Thyroid gland (tissue), 4 donors: ENCODE results near the gene TMEM267. TPM values are rescaled to one million over a fixed set of nuclear protein-coding genes. Genes with fewer than 3 reads are reported as not detected.
"Not testable (repeated sequence)": the region's sequence is repeated elsewhere in the genome, so short reads cannot be mapped to it uniquely, and the experiment has no call there.

Experiments
- DNase-seq, 2 donors: peaks; one replicate each; pipeline ENCODE4 v3.0.0-alpha.2; 2019
- H3K27ac ChIP-seq, 3 donors: fragments of 200-600 bp; sonication (generic); 1 replicate in 2 of 3; 2 replicates in 1 of 3; pipeline ENCODE4 v1.5.1; 2016 to 2019; ENCODE audit warnings: mild to moderate bottlenecking in 1 of 3, moderate library complexity in 1 of 3
- H3K27me3 ChIP-seq: fragments of 200-600 bp; sonication (generic); one replicate; pipeline ENCODE4 v1.5.1; 2019
- H3K36me3 ChIP-seq, 2 donors: fragments of 200-600 bp; sonication (generic); one replicate each; pipeline ENCODE4 v1.5.1; 2016 to 2019
- H3K4me1 ChIP-seq, 2 donors: fragments of 200-600 bp; sonication (generic); one replicate each; pipeline ENCODE4 v1.5.1; 2017 to 2019
- H3K4me3 ChIP-seq, 3 donors: fragments of 200-600 bp; sonication (generic); replicated peaks in 1 of 3; 1 replicate in 2 of 3; 2 replicates in 1 of 3; pipeline ENCODE4 v1.5.1; 2016; ENCODE audit warnings: mild to moderate bottlenecking in 1 of 3
- H3K9me3 ChIP-seq: fragments of 200-600 bp; sonication (generic); one replicate; pipeline ENCODE4 v1.5.1; 2017
- CTCF ChIP-seq, 6 experiments: fragments of 200-600 bp in 3 of 6; fragments of 450-650 bp in 3 of 6; sonication (generic) in 3 of 6; IDR thresholded peaks; one replicate each; pipeline ENCODE4 v1.5.1; 2016 to 2019; ENCODE audit warnings: antibody characterized with exemption in 6 of 6, mild to moderate bottlenecking in 2 of 6, inconsistent platforms in 1 of 6, moderate library complexity in 1 of 6
- POLR2A ChIP-seq, 2 donors: fragments of 450-650 bp; IDR thresholded peaks; one replicate each; pipeline ENCODE4 v1.6.1; 2017; ENCODE audit warnings: antibody characterized with exemption in 2 of 2, mild to moderate bottlenecking in 2 of 2, moderate library complexity in 1 of 2
- WGBS, 2 donors: methylation state at CpG; one replicate each; pipeline ENCODE4 v1.1.5; 2017; 5-methylcytosine and 5-hydroxymethylcytosine counted together
- intact Hi-C: fragments of 100-400 bp; cut with DNase I; formaldehyde crosslinking; loops from one replicate; pipeline ENCODE4 v1.15.1; 2023
- total RNA-seq, 4 donors: library from RNA; depleted of rRNA; stranded (reverse); fragments of >200 nt; gene quantifications; one replicate each; pipeline ENCODE4 v1.2.3, GENCODE V29; 2016

The TMEM267 gene
- total RNA-seq, 4 donors from 2014 or later = 24.6 to 40.4 (median 29.2) TPM

DNA sequence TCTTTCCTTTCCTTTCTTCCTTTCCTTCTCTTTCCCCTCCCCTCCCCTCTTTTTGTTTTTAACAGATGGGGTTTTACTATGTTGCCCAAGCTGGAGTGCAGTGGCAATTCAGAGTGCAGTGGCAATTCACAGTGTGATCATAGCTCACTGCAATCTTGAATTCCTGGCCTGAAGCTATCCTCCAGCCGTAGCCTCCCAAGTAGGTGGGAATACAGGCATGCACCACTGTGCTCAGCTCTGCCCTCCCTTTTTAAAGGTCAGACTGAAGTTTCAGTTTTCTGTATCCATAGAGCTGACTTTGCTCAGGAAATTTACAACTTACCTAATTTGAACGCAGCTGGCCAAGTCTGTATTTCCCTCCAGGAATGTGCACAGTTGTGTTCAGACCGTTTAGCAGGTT, 72.2 kb downstream of the TMEM267 start:
- intact Hi-C loops = no loop called here
- no peaks in the 10 kb centered on the region for H3K27me3 ChIP-seq
- H3K27ac ChIP-seq = peak overlapping the region; percentile 84 to 93 (median 91)
- H3K36me3 ChIP-seq = no peaks in the 10 kb centered on the region
- DNase-seq = peak; percentile 30 to 46
- no peaks in the 10 kb centered on the region for H3K9me3 ChIP-seq
- WGBS, 2 donors = 61% methylated on average over 3 of the region's 3 CpGs
- H3K4me1 ChIP-seq = peaks cover 49 to 52% of the 10 kb centered on the region in 2 donors
- no peak overlapping the region for H3K4me3 ChIP-seq
- TF ChIP-seq CTCF (IDR thresholded peaks at IDR 0.05) (no peak), POLR2A (IDR thresholded peaks at IDR 0.05) (no peak)

DNA sequence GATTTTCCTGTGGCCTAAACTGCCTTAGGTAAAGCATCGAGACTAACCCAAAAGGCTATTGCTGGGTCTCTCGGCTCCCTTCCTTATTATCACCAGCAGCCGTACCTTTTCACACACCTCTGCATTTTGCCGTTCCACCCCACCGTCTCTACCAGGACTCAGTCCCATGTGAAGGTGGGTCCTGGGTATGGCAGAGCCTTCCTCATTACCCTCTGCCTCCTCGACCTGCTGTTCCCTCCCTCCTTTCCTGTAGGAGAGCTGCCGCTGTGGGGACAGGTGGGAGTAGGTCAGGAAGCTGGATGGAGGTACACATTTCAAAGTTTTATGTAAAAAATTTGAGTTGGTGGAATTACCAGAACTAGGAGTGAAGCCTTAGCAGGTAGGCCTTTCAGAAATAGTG, 73.3 kb downstream of the TMEM267 start:
- no peaks in the 10 kb centered on the region for H3K9me3 ChIP-seq
- peaks cover 40 to 52% of the 10 kb centered on the region in 2 donors for H3K4me1 ChIP-seq
- intact Hi-C loops = no loop called here
- no peak for TF ChIP-seq CTCF (IDR thresholded peaks at IDR 0.05)
- no peak for TF ChIP-seq POLR2A (IDR thresholded peaks at IDR 0.05)
- H3K27me3 ChIP-seq = no peaks in the 10 kb centered on the region
- DNase-seq = no peak
- no peak overlapping the region for H3K4me3 ChIP-seq
- H3K36me3 ChIP-seq = no peaks in the 10 kb centered on the region
- peak overlapping the region; percentile 84 to 93 (median 91) for H3K27ac ChIP-seq
- WGBS, 2 donors = 38 to 56% methylated on average over 7 of the region's 7 CpGs

DNA sequence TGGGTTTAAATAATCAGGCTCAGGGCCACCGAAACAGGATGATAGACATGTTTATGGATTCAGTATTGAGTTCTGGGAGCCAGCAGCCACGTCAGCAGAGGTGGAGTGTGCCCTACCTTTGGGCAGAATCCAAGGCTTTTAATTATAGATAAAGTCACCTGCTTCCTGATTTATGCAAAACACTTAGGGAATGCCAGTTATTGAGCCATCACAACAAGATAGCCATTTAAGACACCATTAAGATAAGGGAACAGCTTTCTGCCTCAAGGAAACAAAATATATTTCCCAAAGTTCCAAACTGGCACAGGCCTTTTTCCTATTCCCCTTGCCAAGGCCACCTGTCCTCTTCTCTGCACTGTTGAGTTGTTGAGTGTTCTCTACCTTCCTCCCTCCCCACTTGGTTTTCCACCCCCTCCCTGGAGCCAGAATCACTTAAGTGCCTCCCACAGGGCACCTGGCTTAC, 73.8 kb downstream of the TMEM267 start:
- no peak overlapping the region for H3K4me3 ChIP-seq
- TF ChIP-seq POLR2A (IDR thresholded peaks at IDR 0.05) (no peak), CTCF (IDR thresholded peaks at IDR 0.05) (no peak)
- peak; percentile 92 for DNase-seq
- WGBS, 2 donors = 20 to 26% methylated on average over 2 of the region's 2 CpGs
- no peaks in the 10 kb centered on the region for H3K36me3 ChIP-seq
- H3K27me3 ChIP-seq = no peaks in the 10 kb centered on the region
- intact Hi-C loops = no loop called here
- peaks cover 40 to 52% of the 10 kb centered on the region in 2 donors for H3K4me1 ChIP-seq
- peak overlapping the region; percentile 81 to 93 (median 91) for H3K27ac ChIP-seq
- H3K9me3 ChIP-seq = no peaks in the 10 kb centered on the region

GRCh38 chr5:43402524-43403066, 81.1 kb downstream of the TMEM267 start:
- DNase-seq, H3K27me3 ChIP-seq, H3K36me3 ChIP-seq, H3K9me3 ChIP-seq, H3K4me1 ChIP-seq, H3K4me3 ChIP-seq, intact Hi-C loops, H3K27ac ChIP-seq: not testable (repeated sequence)
- 95 to 96% methylated on average over 16 of the region's 16 CpGs for WGBS, 2 donors

DNA sequence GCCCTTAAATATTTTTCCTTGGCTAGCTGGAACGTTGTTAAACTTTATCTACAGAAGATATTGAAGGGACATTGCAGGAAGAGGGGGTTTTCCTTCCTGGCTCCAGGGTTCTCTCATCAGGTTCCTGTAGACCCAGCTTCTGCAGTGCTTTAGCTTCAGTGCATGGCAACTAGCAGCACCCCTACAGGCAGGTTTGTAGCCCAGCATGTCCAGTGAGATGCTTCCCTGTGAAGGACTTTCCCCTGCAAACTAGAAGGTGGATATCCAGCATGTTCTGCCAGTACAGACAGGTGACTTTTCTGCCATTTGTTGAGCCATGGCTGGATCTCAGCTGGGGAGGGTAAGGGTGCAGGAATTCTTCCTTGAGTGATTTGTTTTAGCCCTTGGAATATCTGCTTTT, 81.8 kb downstream of the TMEM267 start:
- Histone ChIP-seq H3K4me3 (no peak overlapping the region), H3K9me3 (no peaks in the 10 kb centered on the region), H3K4me1 (no peaks in the 10 kb centered on the region), H3K27me3 (no peaks in the 10 kb centered on the region), H3K36me3 (no peaks in the 10 kb centered on the region), H3K27ac (no peak overlapping the region)
- WGBS, 2 donors = 72 to 79% methylated on average over 1 of the region's 1 CpG
- DNase-seq = no peak
- peak in 1 of 6 experiments; percentile 13 for TF ChIP-seq CTCF (IDR thresholded peaks at IDR 0.05)
- TF ChIP-seq POLR2A (IDR thresholded peaks at IDR 0.05) = no peak
- intact Hi-C loops = no loop called here
